H1 (cell line): Measurements from ENCODE around the gene SMLR1. TPM values are rescaled to one million over a fixed set of nuclear protein-coding genes. Genes with fewer than 3 reads are reported as not detected.

Experiments
- CTCF ChIA-PET: fragments of 300-600 bp; sonication (Branson Sonifier 250); formaldehyde crosslinking; loops from one replicate; lab custom pipeline; 2021; ENCODE audit not compliant: partially characterized antibody; lab: Charles Lee
- POLR2A ChIA-PET: fragments of 300-600 bp; sonication (Branson Sonifier 250); formaldehyde crosslinking; loops from one replicate; lab custom pipeline; 2021; ENCODE audit warnings: inconsistent platforms; ENCODE audit not compliant: partially characterized antibody; lab: Charles Lee
- DNase-seq, 2 experiments: peaks; one replicate each; pipeline versions ENCODE4 v3.0.0 to v3.0.0-alpha.2; 2010 to 2022; ENCODE audit warnings: low spot score in 2 of 2, low read depth in 1 of 2, mixed read lengths in 1 of 2
- FAIRE-seq: peaks from 2 replicates; lab custom pipeline; 2011; peaks lifted over from hg19 to GRCh38; lab: Jason Lieb, UNC
- H2AFZ ChIP-seq: 2 replicates; pipeline ENCODE4 v1.8.1; 2012; ENCODE audit warnings: low read length, inconsistent platforms
- H2AK5ac ChIP-seq: 2 replicates; pipeline ENCODE4 v1.6.1; 2013; ENCODE audit warnings: low read depth, low read length
- H2BK120ac ChIP-seq: replicated peaks from 2 replicates; pipeline ENCODE3; 2013; ENCODE audit warnings: low read depth, low read length, inconsistent platforms
- H2BK12ac ChIP-seq: 2 replicates; pipeline ENCODE4 v1.6.1; 2013; ENCODE audit warnings: low read depth, low read length
- H2BK15ac ChIP-seq: 2 replicates; pipeline ENCODE4 v1.6.1; 2013; ENCODE audit warnings: low read length
- H2BK20ac ChIP-seq: 2 replicates; pipeline ENCODE4 v1.6.1; 2013; ENCODE audit warnings: low read length
- H2BK5ac ChIP-seq: 2 replicates; pipeline ENCODE4 v1.6.1; 2013; ENCODE audit warnings: low read depth, low read length
- H3K14ac ChIP-seq: 2 replicates; pipeline ENCODE4 v1.6.1; 2013; ENCODE audit warnings: inconsistent platforms; ENCODE audit not compliant: insufficient read length
- H3K18ac ChIP-seq: 2 replicates; pipeline ENCODE4 v1.6.1; 2013; ENCODE audit warnings: low read length; ENCODE audit errors: extremely low read depth
- H3K23ac ChIP-seq: 2 replicates; pipeline ENCODE4 v1.6.1; 2013; ENCODE audit warnings: inconsistent platforms; ENCODE audit not compliant: insufficient read length
- H3K23me2 ChIP-seq: 2 replicates; pipeline ENCODE4 v1.6.1; 2013; ENCODE audit warnings: low read depth, low read length
- H3K27ac ChIP-seq: 2 replicates; pipeline ENCODE4 v1.6.1; 2011; ENCODE audit warnings: low read depth, low read length, inconsistent platforms
- H3K27me3 ChIP-seq, 4 experiments: replicated peaks in 1 of 4; 1 replicate in 1 of 4; 2 replicates in 3 of 4; pipeline versions ENCODE4 v1.6.1 to v1.8.1; 2011 to 2013; ENCODE audit warnings: low read length in 3 of 4, mild to moderate bottlenecking in 3 of 4, inconsistent platforms in 2 of 4, mixed read lengths in 2 of 4, moderate library complexity in 1 of 4; ENCODE audit not compliant: control insufficient read depth in 3 of 4, insufficient read depth in 3 of 4; ENCODE audit errors: extremely low read depth in 1 of 4
- H3K36me3 ChIP-seq, 4 experiments: 2 replicates each; pipeline versions ENCODE4 v1.6.1 to v1.8.1; 2011 to 2013; ENCODE audit warnings: mild to moderate bottlenecking in 4 of 4, low read length in 3 of 4, moderate library complexity in 2 of 4, control low read depth in 1 of 4, inconsistent platforms in 1 of 4; ENCODE audit not compliant: insufficient read depth in 4 of 4, control insufficient read depth in 2 of 4
- H3K4ac ChIP-seq: replicated peaks from 2 replicates; pipeline ENCODE3; 2013; ENCODE audit warnings: low read length, low read depth, mixed read lengths, inconsistent platforms; ENCODE audit not compliant: insufficient read length
- H3K4me1 ChIP-seq, 4 experiments: replicated peaks in 1 of 4; 1 replicate in 1 of 4; 2 replicates in 3 of 4; pipeline versions ENCODE4 v1.6.1 to v1.8.1; 2011 to 2013; ENCODE audit warnings: low read length in 3 of 4, inconsistent platforms in 2 of 4, mixed read lengths in 1 of 4; ENCODE audit not compliant: insufficient read depth in 4 of 4, control insufficient read depth in 3 of 4
- H3K4me2 ChIP-seq, 2 experiments: 2 replicates each; pipeline versions ENCODE4 v1.6.1 to v1.8.1; 2011 to 2013; ENCODE audit warnings: low read depth in 2 of 2, low read length in 2 of 2, control low read depth in 1 of 2, inconsistent platforms in 1 of 2, mild to moderate bottlenecking in 1 of 2; ENCODE audit not compliant: insufficient read depth in 1 of 2
- H3K4me3 ChIP-seq, 4 experiments: fragments of 200-600, 300-600 bp in 1 of 4; sonication (generic), shearing (Covaris generic), sonication (Bioruptor Twin) in 1 of 4; 2 replicates each; pipeline versions ENCODE4 v1.5.1 to v1.8.1; 2011 to 2016; ENCODE audit warnings: low read length in 4 of 4, low read depth in 3 of 4, control low read depth in 2 of 4, inconsistent platforms in 2 of 4, mild to moderate bottlenecking in 2 of 4, mixed read lengths in 1 of 4, moderate library complexity in 1 of 4; ENCODE audit not compliant: insufficient read depth in 2 of 4; ENCODE audit errors: extremely low read depth in 1 of 4
- H3K56ac ChIP-seq: replicated peaks from 2 replicates; pipeline ENCODE3; 2013; ENCODE audit warnings: low read depth, mild to moderate bottlenecking, mixed read lengths, low read length, inconsistent platforms; ENCODE audit not compliant: insufficient read length
- H3K79me1 ChIP-seq: 2 replicates; pipeline ENCODE4 v1.6.1; 2013; ENCODE audit warnings: low read depth, low read length, control low read depth
- H3K79me2 ChIP-seq, 2 experiments: 2 replicates each; pipeline versions ENCODE4 v1.6.1 to v1.8.1; 2012 to 2013; ENCODE audit warnings: low read length in 2 of 2, mild to moderate bottlenecking in 2 of 2, inconsistent platforms in 1 of 2; ENCODE audit not compliant: insufficient read depth in 2 of 2, control insufficient read depth in 1 of 2
- H3K9ac ChIP-seq, 4 experiments: replicated peaks in 1 of 4; 1 replicate in 1 of 4; 2 replicates in 3 of 4; pipeline versions ENCODE4 v1.6.1 to v1.8.1; 2011 to 2013; ENCODE audit warnings: low read depth in 3 of 4, low read length in 3 of 4, control low read depth in 2 of 4, mild to moderate bottlenecking in 2 of 4, moderate library complexity in 2 of 4, inconsistent platforms in 1 of 4; ENCODE audit errors: extremely low read depth in 1 of 4
- H3K9me3 ChIP-seq, 2 experiments: 2 replicates each; pipeline versions ENCODE4 v1.6.1 to v1.8.1; 2012 to 2013; ENCODE audit warnings: mild to moderate bottlenecking in 2 of 2, moderate library complexity in 2 of 2, control low read depth in 1 of 2, inconsistent platforms in 1 of 2, low read depth in 1 of 2, low read length in 1 of 2, mixed read lengths in 1 of 2; ENCODE audit not compliant: insufficient read depth in 2 of 2
- H4K20me1 ChIP-seq, 2 experiments: replicated peaks in 1 of 2; 2 replicates each; pipeline versions ENCODE3 to v1.8.1; 2011 to 2013; ENCODE audit warnings: inconsistent platforms in 2 of 2, low read length in 2 of 2, mild to moderate bottlenecking in 1 of 2; ENCODE audit not compliant: insufficient read depth in 2 of 2, control insufficient read depth in 1 of 2
- H4K5ac ChIP-seq: 2 replicates; pipeline ENCODE4 v1.6.1; 2013; ENCODE audit warnings: low read length, low read depth, mixed read lengths, inconsistent platforms; ENCODE audit not compliant: insufficient read length
- H4K8ac ChIP-seq: 2 replicates; pipeline ENCODE4 v1.8.0; 2013; ENCODE audit warnings: mild to moderate bottlenecking, moderate library complexity, low read length, inconsistent platforms; ENCODE audit not compliant: insufficient read depth; ENCODE audit errors: extremely low read depth
- H4K91ac ChIP-seq: replicated peaks from 2 replicates; pipeline ENCODE3; 2013; ENCODE audit warnings: low read length, mixed read lengths, inconsistent platforms; ENCODE audit not compliant: insufficient read length
- ATF2 ChIP-seq: IDR thresholded peaks from 2 replicates; pipeline ENCODE4 v1.6.1; 2012; ENCODE audit warnings: low read length, inconsistent platforms
- BCL11A ChIP-seq, 2 experiments: IDR thresholded peaks; one replicate each; pipeline ENCODE4 v1.6.1; 2011; ENCODE audit warnings: low read depth in 2 of 2, low read length in 2 of 2, mild to moderate bottlenecking in 2 of 2
- CBX5 ChIP-seq: fragments of 300-800, 300-1000 bp; sonication (generic); IDR thresholded peaks from 2 replicates; pipeline ENCODE4 v1.7.1; 2016; ENCODE audit warnings: antibody characterized with exemption, low read length, low read depth
- CEBPB ChIP-seq: IDR thresholded peaks from 2 replicates; pipeline ENCODE4 v1.6.1; 2012; ENCODE audit warnings: low read depth, low read length
- CTBP2 ChIP-seq: IDR thresholded peaks from 2 replicates; pipeline ENCODE4 v1.7.0; 2011; ENCODE audit warnings: borderline replicate concordance, mild to moderate bottlenecking, moderate library complexity, mixed read lengths, low read length; ENCODE audit not compliant: insufficient read depth, insufficient read length
- EZH2 ChIP-seq: fragments of 200-600 bp; sonication (generic); IDR thresholded peaks from 2 replicates; pipeline ENCODE4 v1.7.1; 2012; ENCODE audit warnings: low read depth, mild to moderate bottlenecking, moderate library complexity, low read length, inconsistent platforms; ENCODE audit not compliant: severe bottlenecking
- GABPA ChIP-seq: IDR thresholded peaks from 2 replicates; pipeline ENCODE4 v1.6.1; 2011; ENCODE audit warnings: mild to moderate bottlenecking, low read length, moderate library complexity, borderline replicate concordance; ENCODE audit not compliant: insufficient read depth
- KDM1A ChIP-seq: fragments of 200-600, 300-600 bp; sonication (generic); IDR thresholded peaks from 2 replicates; pipeline ENCODE4 v1.7.1; 2016; ENCODE audit warnings: mild to moderate bottlenecking, low read length, borderline replicate concordance
- KDM4A ChIP-seq: IDR thresholded peaks from one replicate; pipeline ENCODE4 v1.7.1; 2012; ENCODE audit warnings: low read depth, mild to moderate bottlenecking, moderate library complexity, low read length, inconsistent platforms; ENCODE audit not compliant: severe bottlenecking
- SP1 ChIP-seq: IDR thresholded peaks from 2 replicates; pipeline ENCODE4 v1.6.1; 2011; ENCODE audit warnings: low read depth, low read length
- TAF1 ChIP-seq: IDR thresholded peaks from 2 replicates; pipeline ENCODE4 v1.6.1; 2011; ENCODE audit warnings: mild to moderate bottlenecking, low read depth, low read length
- TAF7 ChIP-seq: optimal IDR thresholded peaks from 2 replicates; pipeline ENCODE3; 2011; ENCODE audit warnings: low read depth, mild to moderate bottlenecking, inconsistent platforms, low read length, moderate library complexity, borderline replicate concordance
- ZNF274 ChIP-seq: IDR thresholded peaks from 2 replicates; pipeline ENCODE4 v1.7.0; 2012; ENCODE audit warnings: low read length, borderline replicate concordance; ENCODE audit errors: extremely low read depth
- WGBS, 2 experiments: shearing (Covaris generic) in 1 of 2; methylation state at CpG; one replicate each; pipeline versions ENCODE4 v1.1.6 to v1.1.7; 2013 to 2015; ENCODE audit warnings: low lambda C conversion rate in 2 of 2, mixed read lengths in 2 of 2, inconsistent platforms in 1 of 2, low coverage in 1 of 2, missing lambda C conversion rate in 1 of 2; ENCODE audit not compliant: insufficient replicate concordance in 2 of 2, insufficient coverage in 1 of 2, insufficient read length in 1 of 2; ENCODE audit errors: extremely low coverage in 1 of 2, missing lambda C conversion rate in 1 of 2; 5-methylcytosine and 5-hydroxymethylcytosine counted together
- polyA plus RNA-seq, 7 experiments: library from polyadenylated mRNA; depleted of rRNA in 3 of 7; stranded (reverse) in 5 of 7; unstranded in 2 of 7; fragments of >200 nt in 5 of 7; fragments of 200-250 nt in 2 of 7; gene quantifications; 1 replicate in 5 of 7; 2 replicates in 1 of 7; 4 replicates in 1 of 7; pipeline versions ENCODE4 v1.2.1 to v1.2.3, GENCODE V29; 2011 to 2013; ENCODE audit warnings: missing spikeins in 2 of 7, mixed read lengths in 2 of 7
- total RNA-seq: library from RNA; stranded (reverse); fragmentation: NEBNext Ultra II Directional; extraction: Animal tissue kit (Norgen Biotek cat#: 25700); gene quantifications from 2 replicates; pipeline ENCODE4 v1.2.1, GENCODE V29; 2021

Gene SMLR1
- total and polyA plus RNA-seq, 2 of the 8 experiments (the other 6 are each of a cell fraction or from before 2014, with no cell fraction given), result not detected

GRCh38 chr6:130849594-130849993 is 22.4 kb downstream of the SMLR1 start:
- Histone ChIP-seq H4K20me1 (no peaks in the 10 kb centered on the region), H3K9ac (no peak overlapping the region), H4K8ac (no peak overlapping the region), H2BK20ac (no peak overlapping the region), H3K27ac (no peak overlapping the region), H3K23ac (no peak overlapping the region), H3K4me3 (no peak overlapping the region), H3K36me3 (no peaks in the 10 kb centered on the region; a peak in 2 of 8 replicates), H2AFZ (no peak overlapping the region), H3K79me2 (no peaks in the 10 kb centered on the region), H3K14ac (no peak overlapping the region), H3K4ac (no peak overlapping the region), H2BK15ac (no peak overlapping the region), H2AK5ac (no peak overlapping the region), H3K4me2 (no peak overlapping the region), H4K5ac (no peak overlapping the region), H2BK120ac (no peak overlapping the region), H3K9me3 (no peaks in the 10 kb centered on the region), H3K23me2 (no peaks in the 10 kb centered on the region; the same call in 1 of the 2 replicates), H3K4me1 (peaks cover 0 to 13% (median 4%) of the 10 kb centered on the region in 4 experiments; a peak in 5 of 7 replicates), H3K79me1 (no peaks in the 10 kb centered on the region), H4K91ac (no peak overlapping the region), H3K27me3 (no peaks in the 10 kb centered on the region), H3K56ac (no peak overlapping the region), H2BK12ac (no peak overlapping the region), H3K18ac (no peak overlapping the region), H2BK5ac (no peak overlapping the region)
- POLR2A ChIA-PET, result no interaction called here
- CTCF ChIA-PET, result interaction anchor here (0.6 kb wide), 1 partner anchor 150 kb away, joined by 4 read pairs; no protein-coding TSS in a partner anchor
- no peak for DNase-seq
- no peak for FAIRE-seq
- WGBS, 2 experiments, result 92% methylated on average over 1 of the region's 1 CpG; no CpG with 5 or more reads in 1 of the 2 experiments
- TF ChIP-seq TAF7, result no peak
- no peak for TF ChIP-seq TAF1
- no peak for TF ChIP-seq CBX5
- TF ChIP-seq ATF2, result no peak
- TF ChIP-seq EZH2, result no peak
- TF ChIP-seq SP1, result no peak
- no peak for TF ChIP-seq BCL11A (IDR thresholded peaks at IDR 0.05; ENCODE audit: low read depth in 2 of 2, low read length in 2 of 2)
- no peak for TF ChIP-seq KDM4A
- TF ChIP-seq ZNF274, result no peak
- TF ChIP-seq KDM1A, result no peak
- TF ChIP-seq CEBPB, result no peak
- TF ChIP-seq GABPA, result no peak
- TF ChIP-seq CTBP2, result no peak
